BLaER1 (cell line): ENCODE results near the gene DUSP10.

ENCODE experiments used
- H3K27ac ChIP-seq: shearing (Covaris generic); formaldehyde crosslinking; 2 replicates; pipeline ENCODE4 v1.8.1; 2022
- H3K27me3 ChIP-seq: shearing (Covaris generic); formaldehyde crosslinking; 2 replicates; pipeline ENCODE4 v1.8.1; 2022
- H3K36me3 ChIP-seq: shearing (Covaris generic); formaldehyde crosslinking; 2 replicates; pipeline ENCODE4 v1.8.1; 2022
- H3K4me1 ChIP-seq: shearing (Covaris generic); formaldehyde crosslinking; 2 replicates; pipeline ENCODE4 v1.8.1; 2022
- H3K4me2 ChIP-seq: shearing (Covaris generic); formaldehyde crosslinking; 2 replicates; pipeline ENCODE4 v1.8.1; 2022
- H3K4me3 ChIP-seq: shearing (Covaris generic); formaldehyde crosslinking; 2 replicates; pipeline ENCODE4 v1.8.1; 2022
- H3K9ac ChIP-seq: shearing (Covaris generic); formaldehyde crosslinking; 2 replicates; pipeline ENCODE4 v1.8.1; 2022
- H3K9me3 ChIP-seq: shearing (Covaris generic); formaldehyde crosslinking; 2 replicates; pipeline ENCODE4 v1.8.1; 2022
- H4K20me1 ChIP-seq: shearing (Covaris generic); formaldehyde crosslinking; 2 replicates; pipeline ENCODE4 v1.8.1; 2022
- Cebpa-rat ChIP-seq: shearing (Covaris generic); IDR thresholded peaks from 2 replicates; pipeline ENCODE4 v1.8.1; 2022

The DUSP10 gene

GRCh38 chr1:221697923-221698425, 43.9 kb downstream of the DUSP10 start:
- no peak overlapping the region for H3K27ac ChIP-seq
- no peak overlapping the region for H3K9ac ChIP-seq
- 0 out of 2 replicates have a peak, but pooled peaks cover 3% of the 10 kb centered on the region for H3K9me3 ChIP-seq
- H3K27me3 ChIP-seq = no peaks in the 10 kb centered on the region
- no peak overlapping the region for H3K4me2 ChIP-seq
- H3K4me1 ChIP-seq = 0 out of 2 replicates have a peak, but pooled peaks cover 8% of the 10 kb centered on the region
- peaks cover 13% of the 10 kb centered on the region for H3K36me3 ChIP-seq
- H4K20me1 ChIP-seq = no peaks in the 10 kb centered on the region
- TF ChIP-seq Cebpa-rat = no peak
- no peak overlapping the region for H3K4me3 ChIP-seq

GRCh38 chr1:221696718-221697461, 45.0 kb downstream of the DUSP10 start:
- Histone ChIP-seq H3K36me3 (peaks cover 3% of the 10 kb centered on the region), H3K4me1 (0 out of 2 replicates have a peak, but pooled peaks cover 8% of the 10 kb centered on the region), H3K9me3 (0 out of 2 replicates have a peak, but pooled peaks cover 3% of the 10 kb centered on the region), H3K4me3 (no peak overlapping the region), H3K9ac (no peak overlapping the region), H3K4me2 (no peak overlapping the region), H4K20me1 (no peaks in the 10 kb centered on the region), H3K27me3 (no peaks in the 10 kb centered on the region), H3K27ac (no peak overlapping the region)
- TF ChIP-seq Cebpa-rat = no peak

- Histone ChIP-seq H3K9me3 (0 out of 2 replicates have a peak, but pooled peaks cover 3% of the 10 kb centered on the region), H3K9ac (no peak overlapping the region), H4K20me1 (no peaks in the 10 kb centered on the region), H3K4me1 (0 out of 2 replicates have a peak, but pooled peaks cover 8% of the 10 kb centered on the region), H3K36me3 (no peaks in the 10 kb centered on the region; the same call in 1 of the 2 replicates), H3K27me3 (no peaks in the 10 kb centered on the region), H3K27ac (no peak overlapping the region), H3K4me2 (no peak overlapping the region), H3K4me3 (no peak overlapping the region)
- no peak for TF ChIP-seq Cebpa-rat
Observed at GRCh38 chr1:221696027-221696426, 45.9 kb downstream of the DUSP10 start.

GRCh38 chr1:221695301-221695700, 46.6 kb downstream of the DUSP10 start:
- no peak overlapping the region for H3K9ac ChIP-seq
- no peak for TF ChIP-seq Cebpa-rat
- no peak overlapping the region for H3K27ac ChIP-seq

GRCh38 chr1:221694109-221694508, 47.8 kb downstream of the DUSP10 start:
- Histone ChIP-seq H3K9ac (no peak overlapping the region), H3K9me3 (0 out of 2 replicates have a peak, but pooled peaks cover 3% of the 10 kb centered on the region), H3K4me1 (0 out of 2 replicates have a peak, but pooled peaks cover 8% of the 10 kb centered on the region), H3K4me2 (no peak overlapping the region), H3K27ac (no peak overlapping the region), H3K4me3 (no peak overlapping the region), H3K27me3 (no peaks in the 10 kb centered on the region), H4K20me1 (no peaks in the 10 kb centered on the region), H3K36me3 (no peaks in the 10 kb centered on the region; the same call in 1 of the 2 replicates)
- TF ChIP-seq Cebpa-rat = no peak

More at GRCh38 chr1:221695301-221695700, 46.6 kb downstream of the DUSP10 start:
- Histone ChIP-seq H4K20me1 (no peaks in the 10 kb centered on the region), H3K9me3 (0 out of 2 replicates have a peak, but pooled peaks cover 3% of the 10 kb centered on the region), H3K4me2 (no peak overlapping the region; the same call in 1 of the 2 replicates), H3K4me1 (0 out of 2 replicates have a peak, but pooled peaks cover 8% of the 10 kb centered on the region), H3K27me3 (no peaks in the 10 kb centered on the region), H3K4me3 (no peak overlapping the region), H3K36me3 (no peaks in the 10 kb centered on the region; the same call in 1 of the 2 replicates)

GRCh38 chr1:221693087-221693486, 48.8 kb downstream of the DUSP10 start:
- Histone ChIP-seq H3K4me2 (no peak overlapping the region), H3K4me1 (0 out of 2 replicates have a peak, but pooled peaks cover 8% of the 10 kb centered on the region), H4K20me1 (no peaks in the 10 kb centered on the region), H3K4me3 (no peak overlapping the region), H3K9ac (no peak overlapping the region), H3K9me3 (0 out of 2 replicates have a peak, but pooled peaks cover 3% of the 10 kb centered on the region), H3K27ac (no peak overlapping the region), H3K27me3 (no peaks in the 10 kb centered on the region), H3K36me3 (no peaks in the 10 kb centered on the region; the same call in 1 of the 2 replicates)
- TF ChIP-seq Cebpa-rat = no peak

- Histone ChIP-seq H3K9me3 (0 out of 2 replicates have a peak, but pooled peaks cover 3% of the 10 kb centered on the region), H3K27me3 (no peaks in the 10 kb centered on the region), H3K36me3 (no peaks in the 10 kb centered on the region), H3K27ac (no peak overlapping the region), H3K9ac (no peak overlapping the region), H3K4me2 (no peak overlapping the region), H3K4me1 (0 out of 2 replicates have a peak, but pooled peaks cover 8% of the 10 kb centered on the region), H4K20me1 (no peaks in the 10 kb centered on the region), H3K4me3 (no peak overlapping the region)
- TF ChIP-seq Cebpa-rat = no peak
Observed at GRCh38 chr1:221692643-221693042, 49.2 kb downstream of the DUSP10 start.

GRCh38 chr1:221691261-221691660, 50.6 kb downstream of the DUSP10 start:
- 0 out of 2 replicates have a peak, but pooled peaks cover 3% of the 10 kb centered on the region for H3K9me3 ChIP-seq
- no peak overlapping the region for H3K27ac ChIP-seq
- H3K27me3 ChIP-seq = no peaks in the 10 kb centered on the region
- no peaks in the 10 kb centered on the region for H3K36me3 ChIP-seq
- no peaks in the 10 kb centered on the region for H4K20me1 ChIP-seq
- H3K4me3 ChIP-seq = no peak overlapping the region
- no peak overlapping the region for H3K4me2 ChIP-seq
- 0 out of 2 replicates have a peak, but pooled peaks cover 8% of the 10 kb centered on the region for H3K4me1 ChIP-seq
- no peak overlapping the region for H3K9ac ChIP-seq
- TF ChIP-seq Cebpa-rat = no peak

GRCh38 chr1:221690858-221691257, 51.0 kb downstream of the DUSP10 start:
- Histone ChIP-seq H3K4me3 (no peak overlapping the region), H3K36me3 (no peaks in the 10 kb centered on the region), H3K4me1 (0 out of 2 replicates have a peak, but pooled peaks cover 8% of the 10 kb centered on the region), H4K20me1 (no peaks in the 10 kb centered on the region), H3K9me3 (0 out of 2 replicates have a peak, but pooled peaks cover 3% of the 10 kb centered on the region), H3K4me2 (no peak overlapping the region), H3K9ac (no peak overlapping the region), H3K27me3 (no peaks in the 10 kb centered on the region), H3K27ac (no peak overlapping the region)
- no peak for TF ChIP-seq Cebpa-rat

- Histone ChIP-seq H3K36me3 (no peaks in the 10 kb centered on the region), H3K4me2 (no peak overlapping the region), H3K9ac (no peak overlapping the region), H3K4me3 (no peak overlapping the region), H3K4me1 (no peaks in the 10 kb centered on the region), H4K20me1 (no peaks in the 10 kb centered on the region), H3K27ac (no peak overlapping the region), H3K9me3 (0 out of 2 replicates have a peak, but pooled peaks cover 3% of the 10 kb centered on the region), H3K27me3 (no peaks in the 10 kb centered on the region)
- no peak for TF ChIP-seq Cebpa-rat
Observed at GRCh38 chr1:221689138-221689537, 52.8 kb downstream of the DUSP10 start.
